Measurements from ENCODE around the gene ELOVL5.
"Not testable (repeated sequence)": the region's sequence is repeated elsewhere in the genome, so short reads cannot be mapped to it uniquely, and the experiment has no call there.

Gene ELOVL5

GRCh38 chr6:53306819-53307347 lies 41.9 kb downstream of the ELOVL5 start:
- H3K36me3 ChIP-seq (replicated peaks) = no peaks in the 10 kb centered on the region
- no peaks in the 10 kb centered on the region for H3K27me3 ChIP-seq (replicated peaks)
- DNase-seq = no peak
- no peak overlapping the region for H3K27ac ChIP-seq
- no peak for TF ChIP-seq CTCF (IDR thresholded peaks at IDR 0.05; ENCODE audit: low read depth, low read length, missing control alignments)
- in situ Hi-C loops (cut with HindIII; ENCODE audit: low pct_ligation_motif_present, low sequenced_read_pairs) = no loop called here
- no peak overlapping the region for H3K4me3 ChIP-seq (ENCODE audit: low read depth, low read length)

DNA sequence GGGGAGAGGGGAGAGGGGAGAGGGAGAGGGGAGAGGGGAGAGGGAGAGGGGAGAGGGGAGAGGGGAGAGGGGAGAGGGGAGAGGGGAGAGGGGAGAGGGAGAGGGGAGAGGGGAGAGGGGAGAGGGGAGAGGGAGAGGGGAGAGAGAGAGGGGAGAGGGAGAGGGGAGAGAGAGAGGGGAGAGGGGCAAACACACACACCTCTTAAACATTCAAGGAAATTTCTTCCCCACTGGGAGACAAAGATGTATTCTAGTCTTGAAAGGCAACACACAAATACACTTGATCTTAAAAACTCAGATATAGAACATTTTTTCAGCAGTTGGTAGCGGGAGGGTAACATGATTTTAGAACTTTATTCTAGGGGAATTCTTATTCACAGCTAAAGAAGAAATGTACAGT lies 42.5 kb downstream of the ELOVL5 start:
- DNase-seq; H3K4me3 ChIP-seq (ENCODE audit: low read depth, low read length); H3K36me3 ChIP-seq (replicated peaks); H3K27me3 ChIP-seq (replicated peaks); in situ Hi-C loops (cut with HindIII; ENCODE audit: low pct_ligation_motif_present, low sequenced_read_pairs); H3K27ac ChIP-seq: not testable (repeated sequence)

- H3K36me3 ChIP-seq (replicated peaks); H3K27me3 ChIP-seq (replicated peaks); H3K4me3 ChIP-seq (ENCODE audit: low read depth, low read length); in situ Hi-C loops (cut with HindIII; ENCODE audit: low pct_ligation_motif_present, low sequenced_read_pairs); DNase-seq; H3K27ac ChIP-seq: not testable (repeated sequence)
Observed at GRCh38 chr6:53305506-53306005, 43.2 kb downstream of the ELOVL5 start.

DNA sequence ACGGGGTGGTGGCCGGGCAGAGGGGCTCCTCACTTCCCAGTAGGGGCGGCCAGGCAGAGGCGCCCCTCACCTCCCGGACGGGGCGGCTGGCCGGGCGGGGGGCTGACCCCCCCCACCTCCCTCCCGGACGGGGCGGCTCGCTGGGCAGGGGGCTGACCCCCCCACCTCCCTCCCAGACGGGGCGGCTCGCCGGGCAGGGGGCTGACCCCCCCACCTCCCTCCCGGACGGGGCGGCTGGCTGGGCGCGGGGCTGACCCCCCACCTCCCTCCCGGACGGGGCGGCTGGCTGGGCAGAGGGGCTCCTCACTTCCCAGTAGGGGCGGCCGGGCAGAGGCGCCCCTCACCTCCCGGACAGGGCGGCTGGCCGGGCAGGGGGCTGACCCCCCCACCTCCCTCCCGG lies 43.8 kb downstream of the ELOVL5 start:
- DNase-seq; H3K4me3 ChIP-seq (ENCODE audit: low read depth, low read length); H3K36me3 ChIP-seq (replicated peaks); H3K27ac ChIP-seq; in situ Hi-C loops (cut with HindIII; ENCODE audit: low pct_ligation_motif_present, low sequenced_read_pairs); H3K27me3 ChIP-seq (replicated peaks): not testable (repeated sequence)

GRCh38 chr6:53302678-53303360 lies 45.9 kb downstream of the ELOVL5 start:
- in situ Hi-C loops (cut with HindIII; ENCODE audit: low pct_ligation_motif_present, low sequenced_read_pairs) = no loop called here
- Histone ChIP-seq H3K36me3 (replicated peaks) (no peaks in the 10 kb centered on the region), H3K27ac (peak overlapping the region; percentile 65), H3K27me3 (replicated peaks) (no peaks in the 10 kb centered on the region), H3K4me3 (ENCODE audit: low read depth, low read length) (no peak overlapping the region)
- TF ChIP-seq CTCF (IDR thresholded peaks at IDR 0.05; ENCODE audit: low read depth, low read length, missing control alignments) = no peak
- peak; percentile 38 for DNase-seq

GRCh38 chr6:53301801-53302537 lies 46.8 kb downstream of the ELOVL5 start:
- Histone ChIP-seq H3K27ac (peak overlapping the region; percentile 65), H3K4me3 (ENCODE audit: low read depth, low read length) (no peak overlapping the region), H3K36me3 (replicated peaks) (no peaks in the 10 kb centered on the region), H3K27me3 (replicated peaks) (no peaks in the 10 kb centered on the region)
- in situ Hi-C loops (cut with HindIII; ENCODE audit: low pct_ligation_motif_present, low sequenced_read_pairs) = no loop called here
- DNase-seq = no peak
- no peak for TF ChIP-seq CTCF (IDR thresholded peaks at IDR 0.05; ENCODE audit: low read depth, low read length, missing control alignments)

Measured in brain microvascular endothelial cell (primary cell).